Central memory CD8-positive, alpha-beta T cell (primary cell): ENCODE data around the gene FRAS1.
"Not testable (repeated sequence)": the region's sequence is repeated elsewhere in the genome, so short reads cannot be mapped to it uniquely, and the experiment has no call there.

Experiments used
- ATAC-seq: fragments of 150-1000 bp; cut with Tn5 transposase; replicated peaks from 2 replicates; pipeline ENCODE4 v1.10.0; 2022; ENCODE audit warnings: mild to moderate bottlenecking, moderate FRiP score, moderate number of reproducible peaks; ENCODE audit not compliant: poor library complexity, severe bottlenecking; ENCODE audit errors: extremely low read depth
- DNase-seq, 2 donors: peaks; one replicate each; pipeline ENCODE4 v3.0.0; 2021; ENCODE audit warnings: low spot score in 2 of 2
- H3K27ac Mint-ChIP-seq: one replicate; pipeline ENCODE4 v1.8.0; 2022; ENCODE audit warnings: low read depth, mild to moderate bottlenecking, moderate library complexity, mixed read lengths
- H3K27me3 Mint-ChIP-seq: one replicate; pipeline ENCODE4 v1.8.0; 2022; ENCODE audit warnings: mixed read lengths
- H3K36me3 Mint-ChIP-seq: one replicate; pipeline ENCODE4 v1.8.0; 2022; ENCODE audit warnings: mild to moderate bottlenecking, moderate library complexity, mixed read lengths; ENCODE audit not compliant: insufficient read depth
- H3K4me1 Mint-ChIP-seq: one replicate; pipeline ENCODE4 v1.8.0; 2022; ENCODE audit warnings: mixed read lengths
- H3K4me3 Mint-ChIP-seq: one replicate; pipeline ENCODE4 v1.8.0; 2022; ENCODE audit warnings: mild to moderate bottlenecking, moderate library complexity, mixed read lengths
- H3K9me3 Mint-ChIP-seq: one replicate; pipeline ENCODE4 v1.8.0; 2022; ENCODE audit warnings: mixed read lengths

Gene FRAS1

DNA sequence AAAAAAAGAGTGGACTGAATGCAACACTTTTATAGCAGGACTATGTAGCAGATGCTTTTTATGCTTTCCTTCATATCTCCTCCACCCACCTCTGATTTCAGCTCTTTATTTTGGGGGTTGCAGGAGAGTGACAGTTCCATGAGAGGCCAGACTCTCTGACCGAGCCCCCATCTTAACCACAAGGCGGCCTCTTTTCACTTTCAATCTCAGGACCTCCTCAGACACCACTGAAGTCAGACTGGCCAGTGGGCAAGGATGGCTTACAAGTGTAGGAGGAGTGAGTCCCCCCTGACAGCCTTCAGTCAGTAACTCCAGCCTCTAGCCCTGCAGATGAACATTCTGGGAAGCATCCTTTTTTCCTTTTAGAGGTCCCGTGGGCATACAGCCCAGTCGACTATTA, 140.8 kb downstream of the FRAS1 start:
- Mint-ChIP-seq H3K27me3 (peaks cover 29% of the 10 kb centered on the region), H3K4me1 (no peaks in the 10 kb centered on the region), H3K27ac (no peak overlapping the region), H3K4me3 (no peak overlapping the region), H3K36me3 (no peaks in the 10 kb centered on the region), H3K9me3 (peaks cover 8% of the 10 kb centered on the region)
- DNase-seq (no peak), ATAC-seq (no peak)

DNA sequence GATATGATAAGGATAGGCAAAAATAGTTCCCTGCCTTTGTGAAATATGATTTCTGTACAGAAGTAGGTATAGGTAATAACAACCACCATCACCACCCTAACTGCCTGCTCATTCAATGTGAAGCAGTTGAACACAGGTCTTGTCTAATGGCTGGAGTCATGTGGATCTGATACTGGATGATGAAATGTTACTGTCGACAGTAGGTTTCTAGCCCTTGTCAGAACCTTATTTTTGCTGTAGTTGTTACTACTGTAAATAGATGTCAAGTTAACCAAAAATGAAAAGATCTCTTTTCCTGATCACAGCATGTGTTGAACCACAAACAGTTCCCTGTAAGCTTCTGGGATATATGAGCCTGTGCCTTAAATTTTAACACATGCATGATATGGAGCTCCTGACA, 142.9 kb downstream of the FRAS1 start:
- ATAC-seq (no peak), DNase-seq (no peak)
- no peak overlapping the region for H3K4me3 Mint-ChIP-seq
- H3K9me3 Mint-ChIP-seq, result peaks cover 6% of the 10 kb centered on the region
- H3K27ac Mint-ChIP-seq, result no peak overlapping the region
- no peaks in the 10 kb centered on the region for H3K36me3 Mint-ChIP-seq
- H3K4me1 Mint-ChIP-seq, result no peaks in the 10 kb centered on the region
- peaks cover 27% of the 10 kb centered on the region for H3K27me3 Mint-ChIP-seq

DNA sequence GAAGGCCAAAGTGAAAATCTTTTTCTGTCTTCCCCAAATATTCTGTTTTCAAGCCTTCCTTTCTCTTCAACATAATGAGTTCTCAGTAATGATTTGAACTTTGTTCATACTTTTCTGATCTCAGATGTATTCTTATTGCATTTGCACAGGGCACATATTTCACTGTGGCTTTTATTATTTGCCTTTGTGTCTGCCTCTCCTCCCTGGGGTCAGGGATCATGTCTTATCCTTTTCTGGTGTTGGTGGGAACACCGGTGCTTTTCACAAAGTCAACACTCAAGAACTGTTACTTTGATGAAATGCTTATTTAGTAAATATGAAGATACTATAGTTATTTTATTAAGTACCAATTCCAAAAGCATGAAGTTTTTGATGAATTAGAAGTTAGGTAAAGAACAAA, 143.8 kb downstream of the FRAS1 start:
- Mint-ChIP-seq H3K36me3 (no peaks in the 10 kb centered on the region), H3K4me1 (no peaks in the 10 kb centered on the region), H3K4me3 (no peak overlapping the region), H3K9me3 (peaks cover 6% of the 10 kb centered on the region), H3K27ac (no peak overlapping the region), H3K27me3 (peaks cover 35% of the 10 kb centered on the region)
- no peak for ATAC-seq
- DNase-seq, result no peak

DNA sequence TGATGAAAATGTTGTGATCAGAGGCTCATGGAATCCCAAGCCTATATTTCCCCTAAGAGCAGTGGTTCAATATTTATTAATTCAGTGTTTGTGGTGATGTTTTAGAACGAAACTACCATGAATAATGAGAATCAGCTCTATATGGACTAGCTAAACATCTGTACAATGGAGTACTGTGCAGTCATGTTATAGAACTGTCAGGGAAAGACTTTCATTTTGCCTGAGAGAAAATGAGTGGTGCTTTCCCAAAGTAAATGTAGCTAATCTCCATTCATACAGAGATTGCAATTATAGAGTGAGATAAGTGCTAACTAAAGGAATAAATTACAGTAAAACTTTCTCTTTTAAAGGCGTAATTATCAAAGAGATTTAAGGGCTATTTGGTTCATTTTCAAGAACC, 147.1 kb downstream of the FRAS1 start:
- Mint-ChIP-seq H3K36me3 (no peaks in the 10 kb centered on the region), H3K4me3 (no peak overlapping the region), H3K9me3 (no peaks in the 10 kb centered on the region), H3K27ac (no peak overlapping the region), H3K4me1 (no peaks in the 10 kb centered on the region), H3K27me3 (peaks cover 19% of the 10 kb centered on the region)
- ATAC-seq (no peak), DNase-seq (no peak)

DNA sequence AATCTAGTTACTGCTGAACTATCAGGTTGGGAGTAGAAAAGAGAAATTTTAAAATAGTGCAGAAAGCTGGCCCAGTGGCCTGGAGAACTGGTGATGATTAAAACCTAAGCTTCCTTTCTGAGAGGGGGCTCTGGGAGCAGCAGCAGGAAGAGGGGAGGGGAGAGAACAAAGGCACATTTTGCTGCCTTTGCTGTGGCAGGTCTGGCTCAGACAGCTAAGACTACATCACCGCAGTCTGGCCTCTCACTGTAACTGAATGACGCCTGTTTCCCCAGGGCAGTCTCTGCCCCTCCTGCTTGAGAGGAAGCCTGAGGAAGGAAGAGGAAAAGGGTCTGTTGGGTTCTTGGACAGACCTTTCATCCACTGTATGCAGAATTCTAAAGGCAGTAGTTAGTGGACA, 148.5 kb downstream of the FRAS1 start:
- ATAC-seq, result no peak
- no peaks in the 10 kb centered on the region for H3K36me3 Mint-ChIP-seq
- no peak for DNase-seq
- H3K9me3 Mint-ChIP-seq, result no peaks in the 10 kb centered on the region
- H3K4me1 Mint-ChIP-seq, result no peaks in the 10 kb centered on the region
- H3K27me3 Mint-ChIP-seq, result peaks cover 21% of the 10 kb centered on the region
- no peak overlapping the region for H3K4me3 Mint-ChIP-seq
- H3K27ac Mint-ChIP-seq, result no peak overlapping the region

DNA sequence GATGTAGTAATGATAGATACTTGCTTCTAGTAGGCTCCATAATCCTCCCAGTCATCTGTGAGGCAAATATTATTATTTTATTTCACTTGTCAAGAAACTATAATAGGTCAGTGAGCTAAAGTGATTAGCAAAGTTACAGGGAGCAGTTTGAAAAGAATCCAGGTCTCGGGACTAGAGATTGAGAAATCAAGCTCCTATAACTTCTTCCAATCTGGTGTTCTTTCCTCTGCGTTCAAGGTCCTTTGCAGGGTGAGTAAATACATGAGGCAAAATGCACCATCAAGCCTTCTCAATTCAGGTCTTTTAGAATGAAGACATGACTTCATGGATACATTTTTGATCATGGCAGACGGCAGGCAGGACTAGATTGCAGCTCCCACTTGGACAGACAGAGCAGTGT, 150.4 kb downstream of the FRAS1 start:
- H3K4me3 Mint-ChIP-seq, result no peak overlapping the region
- H3K27me3 Mint-ChIP-seq, result peaks cover 25% of the 10 kb centered on the region
- no peak for DNase-seq
- no peaks in the 10 kb centered on the region for H3K4me1 Mint-ChIP-seq
- no peaks in the 10 kb centered on the region for H3K9me3 Mint-ChIP-seq
- H3K36me3 Mint-ChIP-seq, result no peaks in the 10 kb centered on the region
- ATAC-seq, result no peak
- no peak overlapping the region for H3K27ac Mint-ChIP-seq

DNA sequence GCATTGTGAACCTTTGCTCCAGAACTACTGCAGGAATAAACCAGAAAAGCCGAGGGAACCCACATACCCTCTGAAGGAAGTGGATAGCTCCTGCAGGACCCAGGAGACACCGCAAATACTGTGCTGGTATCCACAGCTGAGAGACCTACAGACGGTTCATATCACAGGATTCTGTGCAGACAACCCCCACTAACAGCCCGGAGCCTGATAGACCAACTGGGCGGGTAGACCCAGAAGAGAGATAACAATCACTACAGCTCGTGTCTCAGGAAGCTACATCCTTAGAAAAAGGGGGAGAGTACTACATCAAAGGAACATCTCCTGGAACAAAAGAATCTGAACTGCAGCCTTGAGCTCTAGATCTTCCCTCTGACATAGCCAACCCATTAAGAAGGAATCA, 150.8 kb downstream of the FRAS1 start:
- Mint-ChIP-seq H3K27me3 (peaks cover 25% of the 10 kb centered on the region), H3K9me3 (no peaks in the 10 kb centered on the region), H3K36me3 (no peaks in the 10 kb centered on the region), H3K4me3 (no peak overlapping the region), H3K4me1 (no peaks in the 10 kb centered on the region), H3K27ac (no peak overlapping the region)
- ATAC-seq (no peak), DNase-seq (no peak)

DNA sequence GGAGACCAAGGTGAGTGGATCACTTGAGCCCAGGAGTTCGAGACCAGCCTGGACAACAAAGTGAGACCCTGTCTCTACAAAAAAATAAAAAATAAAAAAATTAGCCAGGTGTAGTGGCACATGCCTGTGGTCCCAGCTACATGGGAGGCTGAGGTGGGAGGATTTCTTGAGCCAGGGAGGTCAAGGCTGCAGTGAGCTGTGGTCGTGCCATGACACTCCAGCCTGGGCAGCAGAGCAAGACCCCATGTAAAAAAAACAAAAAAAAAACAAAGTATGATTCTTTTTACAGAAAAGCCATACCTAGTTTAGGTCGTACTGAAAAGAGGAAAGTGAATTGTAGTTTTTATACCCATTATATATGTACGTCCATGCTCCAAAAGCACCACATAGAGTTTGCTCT, 151.8 kb downstream of the FRAS1 start:
- not testable (repeated sequence) for DNase-seq, H3K9me3 Mint-ChIP-seq, H3K4me3 Mint-ChIP-seq, H3K4me1 Mint-ChIP-seq, H3K27ac Mint-ChIP-seq, ATAC-seq, H3K36me3 Mint-ChIP-seq
- peaks cover 25% of the 10 kb centered on the region for H3K27me3 Mint-ChIP-seq

DNA sequence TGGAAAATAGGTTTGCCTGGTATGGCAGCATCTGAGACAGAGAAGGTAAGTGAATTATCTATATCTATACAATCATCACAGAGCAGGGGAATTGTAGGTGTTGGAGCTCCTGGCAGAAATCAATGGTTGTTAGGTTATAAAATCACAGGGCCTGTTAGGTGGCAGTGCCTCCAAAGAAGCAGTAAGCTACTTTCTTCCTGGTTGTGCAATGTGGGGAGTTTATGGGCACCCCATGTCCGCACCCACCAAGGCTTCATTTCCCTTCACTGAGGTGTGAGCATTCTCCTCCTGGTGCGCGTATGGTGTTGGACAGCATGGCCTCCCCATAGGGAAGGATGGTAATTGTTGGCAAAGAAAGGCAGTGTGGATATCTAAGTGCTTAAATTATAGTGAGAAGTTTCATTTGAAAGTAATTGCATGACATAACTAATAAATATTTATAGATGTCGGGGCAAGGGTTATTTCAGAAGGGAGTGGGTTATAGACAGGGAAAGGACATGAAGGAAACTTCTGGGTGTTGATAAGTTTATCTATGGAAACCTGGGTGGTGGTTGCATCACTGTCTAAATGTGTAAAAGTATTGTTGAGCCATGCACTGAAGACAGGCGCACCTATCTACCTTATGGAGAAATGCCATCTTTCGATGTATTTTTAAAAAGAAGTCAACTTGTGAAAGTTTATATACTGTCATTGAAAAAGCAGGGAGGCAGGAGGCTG, 153.7 kb downstream of the FRAS1 start:
- H3K4me3 Mint-ChIP-seq, result no peak overlapping the region
- ATAC-seq (no peak), DNase-seq (no peak)
- H3K27me3 Mint-ChIP-seq, result peaks cover 9% of the 10 kb centered on the region
- no peaks in the 10 kb centered on the region for H3K4me1 Mint-ChIP-seq
- H3K27ac Mint-ChIP-seq, result no peak overlapping the region
- H3K36me3 Mint-ChIP-seq, result no peaks in the 10 kb centered on the region
- H3K9me3 Mint-ChIP-seq, result no peaks in the 10 kb centered on the region

DNA sequence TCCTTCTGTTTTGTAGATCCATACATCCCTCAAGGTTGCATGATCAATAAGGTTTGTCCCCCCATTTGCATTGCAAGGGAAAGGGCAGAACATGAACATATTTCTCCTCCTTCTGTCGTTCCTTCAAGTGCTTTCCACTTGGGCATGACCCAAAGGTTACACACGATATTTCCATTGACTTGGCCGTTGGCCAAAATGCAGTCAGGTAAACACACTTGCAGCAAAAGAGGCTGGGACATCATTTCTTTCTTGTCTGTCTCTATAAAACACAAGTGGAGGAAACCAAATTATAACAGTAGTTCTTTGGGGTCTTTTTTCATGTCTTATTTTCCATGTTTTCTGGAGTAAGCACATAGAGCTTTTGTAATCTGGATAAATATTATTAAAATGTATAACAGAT, 156.1 kb downstream of the FRAS1 start:
- H3K27ac Mint-ChIP-seq, result no peak overlapping the region
- peaks cover 21% of the 10 kb centered on the region for H3K27me3 Mint-ChIP-seq
- H3K36me3 Mint-ChIP-seq, result no peaks in the 10 kb centered on the region
- H3K4me1 Mint-ChIP-seq, result no peaks in the 10 kb centered on the region
- H3K4me3 Mint-ChIP-seq, result no peak overlapping the region
- DNase-seq (no peak), ATAC-seq (no peak)
- peaks cover 6% of the 10 kb centered on the region for H3K9me3 Mint-ChIP-seq

DNA sequence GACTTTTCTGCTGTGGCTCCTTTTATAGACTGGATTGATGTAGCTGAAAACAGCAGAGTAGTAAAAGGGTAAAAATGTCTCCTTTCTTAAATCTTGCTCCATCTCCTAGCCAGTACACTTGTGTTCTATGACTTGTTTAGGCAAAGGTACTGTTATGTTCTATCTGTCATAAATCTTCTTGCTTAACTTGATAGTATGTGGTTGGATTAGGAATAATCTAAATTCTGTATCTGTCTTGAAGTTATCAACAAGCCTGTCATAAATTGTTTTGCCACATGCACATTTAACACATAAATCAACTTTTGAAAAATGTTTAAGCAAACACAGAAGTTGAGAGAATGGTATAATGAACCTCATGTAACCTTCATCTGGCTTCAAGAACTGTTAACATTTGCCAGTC, 157.0 kb downstream of the FRAS1 start:
- H3K4me1 Mint-ChIP-seq, result no peaks in the 10 kb centered on the region

DNA sequence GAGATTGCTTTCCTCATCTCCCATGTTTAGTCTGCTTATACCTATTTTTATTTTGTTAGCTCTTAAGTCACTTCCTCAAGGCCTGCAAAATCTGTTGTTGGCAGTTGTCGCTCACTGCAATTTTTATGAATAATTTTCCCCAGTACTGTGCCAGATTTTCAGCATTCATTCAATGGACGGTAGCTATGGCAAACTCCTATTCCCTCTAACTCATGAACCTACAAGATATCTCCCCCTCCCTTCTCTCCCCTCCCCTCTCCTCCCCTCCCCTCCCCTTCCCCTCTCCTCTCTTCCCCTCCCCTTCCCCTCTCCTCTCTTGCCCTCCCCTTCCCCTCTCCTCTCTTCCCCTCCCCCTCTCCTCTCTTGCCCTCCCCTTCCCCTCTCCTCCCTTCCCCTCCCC, 160.4 kb downstream of the FRAS1 start:
- Mint-ChIP-seq H3K36me3 (no peaks in the 10 kb centered on the region), H3K27me3 (peaks cover 12% of the 10 kb centered on the region), H3K27ac (no peak overlapping the region), H3K9me3 (peaks cover 6% of the 10 kb centered on the region), H3K4me3 (no peak overlapping the region), H3K4me1 (no peaks in the 10 kb centered on the region)
- no peak for ATAC-seq
- no peak for DNase-seq

More for the DNA sequence above, 157.0 kb downstream of the FRAS1 start:
- ATAC-seq, result no peak
- H3K27me3 Mint-ChIP-seq, result peaks cover 21% of the 10 kb centered on the region
- peaks cover 6% of the 10 kb centered on the region for H3K9me3 Mint-ChIP-seq
- no peaks in the 10 kb centered on the region for H3K36me3 Mint-ChIP-seq
- DNase-seq, result no peak
- H3K27ac Mint-ChIP-seq, result no peak overlapping the region
- no peak overlapping the region for H3K4me3 Mint-ChIP-seq

DNA sequence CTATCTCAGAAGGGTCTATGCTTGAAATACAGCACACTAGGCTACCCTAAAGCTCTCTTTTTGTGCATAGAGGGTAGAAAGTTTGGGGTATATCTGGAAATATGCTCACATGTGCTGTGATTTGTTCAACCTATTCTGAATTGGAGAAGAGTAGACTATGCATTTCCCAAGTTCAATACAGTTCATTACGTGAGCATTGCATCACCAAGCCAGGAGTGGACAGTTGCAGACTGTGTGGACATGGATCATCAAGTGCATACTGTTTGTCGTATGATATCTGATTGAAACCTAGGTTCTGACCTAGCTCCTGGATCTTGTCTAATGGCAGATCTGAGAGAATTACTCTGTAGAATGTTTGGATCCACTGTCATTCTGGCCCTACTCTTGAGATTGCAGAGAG, 161.1 kb downstream of the FRAS1 start:
- ATAC-seq, result no peak
- Mint-ChIP-seq H3K36me3 (no peaks in the 10 kb centered on the region), H3K27me3 (peaks cover 12% of the 10 kb centered on the region), H3K4me3 (no peak overlapping the region), H3K9me3 (peaks cover 6% of the 10 kb centered on the region), H3K4me1 (no peaks in the 10 kb centered on the region), H3K27ac (no peak overlapping the region)
- DNase-seq, result no peak
